Hepatocyte (in vitro differentiated cells): ENCODE data around the gene VCL. TPM values are rescaled to one million over a fixed set of nuclear protein-coding genes. Genes with fewer than 3 reads are reported as not detected.
A peak's percentile ranks its signal among the peaks of the same experiment; 100 is the strongest.

Experiments used
- DNase-seq: peaks from one replicate; pipeline ENCODE4 v3.0.0-alpha.2; 2016; ENCODE audit warnings: low spot score
- H2AFZ ChIP-seq: fragments of 200-600 bp; sonication (generic); 2 replicates; pipeline ENCODE4 v1.6.0; 2016; ENCODE audit warnings: antibody characterized with exemption, mild to moderate bottlenecking
- H3K27ac ChIP-seq: fragments of 200-600 bp; sonication (generic); 2 replicates; pipeline ENCODE4 v1.5.1; 2016; ENCODE audit warnings: mild to moderate bottlenecking
- H3K27me3 ChIP-seq: fragments of 200-600 bp; sonication (generic); 2 replicates; pipeline ENCODE4 v1.6.1; 2016
- H3K36me3 ChIP-seq: fragments of 200-600 bp; sonication (generic); replicated peaks from 2 replicates; pipeline ENCODE4 v1.5.1; 2016; ENCODE audit warnings: low read depth; ENCODE audit not compliant: insufficient read depth
- H3K4me1 ChIP-seq: fragments of 200-600 bp; sonication (generic); 2 replicates; pipeline ENCODE4 v1.5.1; 2016; ENCODE audit warnings: mild to moderate bottlenecking, moderate library complexity; ENCODE audit not compliant: insufficient read depth
- H3K4me2 ChIP-seq: fragments of 200-600 bp; sonication (generic); 2 replicates; pipeline ENCODE4 v1.6.0; 2016
- H3K4me3 ChIP-seq: fragments of 200-600 bp; sonication (generic); 2 replicates; pipeline ENCODE4 v1.5.1; 2016; ENCODE audit warnings: mild to moderate bottlenecking
- H3K79me2 ChIP-seq: fragments of 200-600 bp; sonication (generic); 2 replicates; pipeline ENCODE4 v1.6.0; 2017; ENCODE audit warnings: mild to moderate bottlenecking
- H3K9me2 ChIP-seq: fragments of 200-600 bp; sonication (generic); replicated peaks from 2 replicates; pipeline ENCODE4 v1.6.0; 2017; ENCODE audit warnings: mild to moderate bottlenecking; ENCODE audit not compliant: insufficient read depth
- H3K9me3 ChIP-seq: fragments of 200-600 bp; sonication (generic); 2 replicates; pipeline ENCODE4 v1.5.1; 2016; ENCODE audit warnings: low read depth, mild to moderate bottlenecking
- H4K20me1 ChIP-seq: fragments of 200-600 bp; sonication (generic); 2 replicates; pipeline ENCODE4 v1.6.0; 2016; ENCODE audit warnings: mild to moderate bottlenecking; ENCODE audit not compliant: insufficient read depth, poor library complexity, severe bottlenecking
- EZH2 ChIP-seq: fragments of 200-600 bp; sonication (generic); IDR thresholded peaks from 2 replicates; pipeline ENCODE4 v1.6.1; 2016; ENCODE audit warnings: antibody characterized with exemption, mild to moderate bottlenecking, borderline replicate concordance
- EZH2phosphoT487 ChIP-seq: fragments of 200-600 bp; sonication (generic); IDR thresholded peaks from one replicate; pipeline ENCODE4 v1.6.1; 2018; ENCODE audit warnings: antibody characterized with exemption, mild to moderate bottlenecking, low read depth, moderate library complexity; ENCODE audit not compliant: unreplicated experiment, severe bottlenecking
- WGBS: methylation state at CpG from one replicate; pipeline ENCODE4 v1.1.6; 2016; ENCODE audit warnings: low lambda C conversion rate; ENCODE audit errors: missing lambda C conversion rate; 5-methylcytosine and 5-hydroxymethylcytosine counted together
- polyA plus RNA-seq: library from polyadenylated mRNA; unstranded; fragments of >200 nt; fragmentation: Nextera tagmentation; extraction: Ambion mirVana; gene quantifications from 2 replicates; pipeline ENCODE4 v1.2.1, GENCODE V29; 2016
- total RNA-seq: library from RNA; depleted of rRNA; stranded (reverse); fragments of >200 nt; gene quantifications from 2 replicates; pipeline ENCODE4 v1.2.3, GENCODE V29; 2014
- TF ChIP-seq, protein P1 (sequence below): fragments of 200-600 bp; sonication (generic); IDR thresholded peaks from 2 replicates; pipeline ENCODE4 v1.5.1; 2016; ENCODE audit warnings: antibody characterized with exemption, mild to moderate bottlenecking; ENCODE audit not compliant: poor library complexity

Gene VCL
- total and polyA plus RNA-seq, 2 experiments from 2014 or later = 60.8 to 93.4 TPM

- peaks cover 13% of the 10 kb centered on the region for H3K4me1 ChIP-seq
- 69% methylated on average over 3 of the region's 3 CpGs for WGBS
- no peak for TF ChIP-seq EZH2phosphoT487
- no peak for TF ChIP-seq EZH2
- TF ChIP-seq, protein P1, sequence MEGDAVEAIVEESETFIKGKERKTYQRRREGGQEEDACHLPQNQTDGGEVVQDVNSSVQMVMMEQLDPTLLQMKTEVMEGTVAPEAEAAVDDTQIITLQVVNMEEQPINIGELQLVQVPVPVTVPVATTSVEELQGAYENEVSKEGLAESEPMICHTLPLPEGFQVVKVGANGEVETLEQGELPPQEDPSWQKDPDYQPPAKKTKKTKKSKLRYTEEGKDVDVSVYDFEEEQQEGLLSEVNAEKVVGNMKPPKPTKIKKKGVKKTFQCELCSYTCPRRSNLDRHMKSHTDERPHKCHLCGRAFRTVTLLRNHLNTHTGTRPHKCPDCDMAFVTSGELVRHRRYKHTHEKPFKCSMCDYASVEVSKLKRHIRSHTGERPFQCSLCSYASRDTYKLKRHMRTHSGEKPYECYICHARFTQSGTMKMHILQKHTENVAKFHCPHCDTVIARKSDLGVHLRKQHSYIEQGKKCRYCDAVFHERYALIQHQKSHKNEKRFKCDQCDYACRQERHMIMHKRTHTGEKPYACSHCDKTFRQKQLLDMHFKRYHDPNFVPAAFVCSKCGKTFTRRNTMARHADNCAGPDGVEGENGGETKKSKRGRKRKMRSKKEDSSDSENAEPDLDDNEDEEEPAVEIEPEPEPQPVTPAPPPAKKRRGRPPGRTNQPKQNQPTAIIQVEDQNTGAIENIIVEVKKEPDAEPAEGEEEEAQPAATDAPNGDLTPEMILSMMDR = no peak
- no peaks in the 10 kb centered on the region for H3K27me3 ChIP-seq
- H3K9me3 ChIP-seq = no peaks in the 10 kb centered on the region
- H4K20me1 ChIP-seq = no peaks in the 10 kb centered on the region
- no peak for DNase-seq
- H3K9me2 ChIP-seq = no peaks in the 10 kb centered on the region
- H3K79me2 ChIP-seq = peaks cover 50% of the 10 kb centered on the region
- no peak overlapping the region for H3K27ac ChIP-seq
- H2AFZ ChIP-seq = no peak overlapping the region
- no peak overlapping the region for H3K4me3 ChIP-seq
- H3K4me2 ChIP-seq = no peak overlapping the region
- H3K36me3 ChIP-seq = no peaks in the 10 kb centered on the region
These were observed 165.6 kb downstream of the VCL start for GRCh38 chr10:74163319-74164068.

GRCh38 chr10:74164716-74165529 lies 167.0 kb downstream of the VCL start:
- peak overlapping the region; percentile 66 for H3K4me2 ChIP-seq
- no peaks in the 10 kb centered on the region for H3K9me3 ChIP-seq
- peak overlapping the region; percentile 88 for H3K27ac ChIP-seq
- no peaks in the 10 kb centered on the region for H4K20me1 ChIP-seq
- no peaks in the 10 kb centered on the region for H3K9me2 ChIP-seq
- no peaks in the 10 kb centered on the region for H3K27me3 ChIP-seq
- DNase-seq = peak; percentile 19
- no peak overlapping the region for H3K4me3 ChIP-seq
- H3K4me1 ChIP-seq = peaks cover 13% of the 10 kb centered on the region
- no peaks in the 10 kb centered on the region for H3K36me3 ChIP-seq
- WGBS = 37% methylated on average over 6 of the region's 6 CpGs
- peak overlapping the region; percentile 41 for H2AFZ ChIP-seq
- peaks cover 41% of the 10 kb centered on the region for H3K79me2 ChIP-seq
- TF ChIP-seq EZH2phosphoT487 = no peak
- no peak for TF ChIP-seq EZH2
- TF ChIP-seq, protein P1 = no peak

DNA sequence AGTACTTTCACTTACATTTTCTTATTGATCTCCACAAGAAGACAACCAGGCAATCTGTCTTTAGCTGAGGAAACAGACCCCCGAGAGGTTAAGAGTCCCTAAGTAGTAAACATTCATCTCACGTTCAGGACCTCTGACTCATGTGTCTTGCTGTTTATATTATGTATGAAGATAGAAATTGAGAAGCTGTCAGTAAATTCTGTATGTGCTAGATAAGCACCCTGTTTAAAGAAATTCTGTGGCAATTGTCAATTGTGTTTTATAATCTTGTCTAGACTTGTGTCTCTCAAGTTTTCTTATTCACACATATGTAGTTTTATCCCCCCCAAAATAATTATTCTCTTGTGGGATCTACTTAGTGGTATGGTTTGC lies 167.6 kb downstream of the VCL start:
- DNase-seq = no peak
- Histone ChIP-seq H3K27me3 (no peaks in the 10 kb centered on the region), H2AFZ (no peak overlapping the region), H3K36me3 (no peaks in the 10 kb centered on the region), H3K4me1 (peaks cover 13% of the 10 kb centered on the region), H4K20me1 (no peaks in the 10 kb centered on the region), H3K9me3 (no peaks in the 10 kb centered on the region), H3K27ac (peak overlapping the region; percentile 88), H3K4me3 (no peak overlapping the region), H3K9me2 (no peaks in the 10 kb centered on the region), H3K79me2 (peaks cover 36% of the 10 kb centered on the region), H3K4me2 (peak overlapping the region; percentile 66)
- WGBS = 31% methylated on average over 2 of the region's 2 CpGs
- no peak for TF ChIP-seq EZH2
- TF ChIP-seq, protein P1 = no peak
- no peak for TF ChIP-seq EZH2phosphoT487
